ENCODE data around the gene STUM.

Gene STUM

GRCh38 chr1:226642421-226642820 lies 93.9 kb downstream of the STUM start:
- DNase-seq = no peak

GRCh38 chr1:226643177-226643576 lies 94.6 kb downstream of the STUM start:
- DNase-seq = peak; percentile 65

GRCh38 chr1:226643611-226644540 lies 95.3 kb downstream of the STUM start:
- no peak for DNase-seq

- DNase-seq = no peak
These were observed 96.1 kb downstream of the STUM start for GRCh38 chr1:226644541-226645176.

GRCh38 chr1:226645279-226645976 lies 96.9 kb downstream of the STUM start:
- DNase-seq = no peak

GRCh38 chr1:226646026-226646869 lies 97.7 kb downstream of the STUM start:
- DNase-seq = no peak

- no peak for DNase-seq
These were observed 98.4 kb downstream of the STUM start for GRCh38 chr1:226646870-226647449.

GRCh38 chr1:226647719-226648118 lies 99.2 kb downstream of the STUM start:
- DNase-seq = no peak

GRCh38 chr1:226648421-226648820 lies 99.9 kb downstream of the STUM start:
- DNase-seq = no peak

GRCh38 chr1:226649244-226649643 lies 100.7 kb downstream of the STUM start:
- DNase-seq = no peak

GRCh38 chr1:226649780-226650179 lies 101.2 kb downstream of the STUM start:
- no peak for DNase-seq

GRCh38 chr1:226650236-226650841 lies 101.8 kb downstream of the STUM start:
- no peak for DNase-seq

GRCh38 chr1:226651041-226651731 lies 102.6 kb downstream of the STUM start:
- DNase-seq = no peak

- DNase-seq = no peak
These were observed 103.2 kb downstream of the STUM start for GRCh38 chr1:226651732-226652105.

GRCh38 chr1:226652613-226653012 lies 104.0 kb downstream of the STUM start:
- DNase-seq = no peak

GRCh38 chr1:226653311-226653921 lies 104.9 kb downstream of the STUM start:
- no peak for DNase-seq

GRCh38 chr1:226654046-226654667 lies 105.6 kb downstream of the STUM start:
- DNase-seq = peak; percentile 84

GRCh38 chr1:226654668-226655055 lies 106.1 kb downstream of the STUM start:
- DNase-seq = no peak

GRCh38 chr1:226655251-226656163 lies 106.9 kb downstream of the STUM start:
- DNase-seq = no peak

Measured in fibroblast of skin of right quadriceps (primary cell).